Measurements from ENCODE around the gene DEFB112. TPM values are rescaled to one million over a fixed set of nuclear protein-coding genes. Genes with fewer than 3 reads are reported as not detected.

DEFB112 gene, protein sequence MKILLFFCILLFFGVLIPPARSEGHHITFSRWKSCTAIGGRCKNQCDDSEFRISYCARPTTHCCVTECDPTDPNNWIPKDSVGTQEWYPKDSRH
- total RNA-seq: not detected in 2 replicates

DNA sequence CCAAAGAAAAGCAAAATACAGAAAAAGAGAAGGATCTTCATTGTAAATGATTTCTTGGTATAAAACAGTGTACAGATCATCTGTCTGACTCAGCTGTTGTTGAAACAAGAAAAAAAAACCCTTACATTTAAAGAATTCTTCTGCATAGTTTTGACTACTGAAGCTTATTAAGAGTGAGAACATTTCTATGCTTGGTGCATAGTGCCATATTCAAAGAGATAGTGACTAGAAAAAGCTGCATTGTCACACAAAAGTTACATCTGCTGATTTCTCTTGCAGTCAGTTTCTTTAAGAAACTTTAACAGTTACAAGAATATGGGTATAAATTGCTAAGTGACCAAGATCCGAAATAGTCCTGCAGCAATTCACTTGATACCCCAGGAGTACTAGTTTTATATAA, at the start of gene DEFB112:
TSS of gene DEFB112 (minus strand) at position 101 of the 400 bp plus-strand sequence. CDS start at position 41, 60 bp downstream.

DNA sequence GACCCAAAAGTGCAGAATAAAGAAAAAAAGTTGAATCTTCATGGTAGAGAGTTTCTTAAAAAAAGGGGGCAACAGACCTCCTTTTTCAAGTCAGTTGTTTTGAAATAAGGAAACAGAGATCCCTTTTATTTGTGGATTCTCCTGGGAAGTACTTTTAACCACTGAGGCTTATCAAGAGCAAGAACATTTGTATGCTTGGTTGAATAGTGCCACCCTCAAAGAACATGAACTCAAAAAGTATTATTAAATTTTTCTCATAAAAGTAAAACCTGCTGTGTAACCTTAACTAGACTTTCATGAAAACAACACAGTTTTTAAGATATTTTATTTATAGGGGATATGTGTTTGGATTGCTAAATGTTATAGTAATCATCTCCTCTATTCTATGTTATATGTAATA, 27.8 kb downstream of the DEFB112 start, which contains the start of gene DEFB110:
TSS of gene DEFB110 (minus strand) at position 101 of the 400 bp plus-strand sequence. CDS start at position 42, 59 bp downstream.

Other genes starting within 250 kb of the DEFB112 start
- gene CRISP1, start 183.4 kb downstream of the DEFB112 start, total RNA-seq: not detected in 2 replicates
- not detected in 2 replicates for gene DEFB114, start 85.8 kb downstream of the DEFB112 start, total RNA-seq
- not detected in 2 replicates for gene DEFB113, start 80.3 kb downstream of the DEFB112 start, total RNA-seq
- gene DEFB110, start 27.9 kb downstream of the DEFB112 start, total RNA-seq: not detected in 2 replicates